ENCODE results near the gene DEF6.
A peak's percentile ranks its signal among the peaks of the same experiment; 100 is the strongest.
"Not testable (repeated sequence)": the region's sequence is repeated elsewhere in the genome, so short reads cannot be mapped to it uniquely, and the experiment has no call there.

DEF6 gene

DNA sequence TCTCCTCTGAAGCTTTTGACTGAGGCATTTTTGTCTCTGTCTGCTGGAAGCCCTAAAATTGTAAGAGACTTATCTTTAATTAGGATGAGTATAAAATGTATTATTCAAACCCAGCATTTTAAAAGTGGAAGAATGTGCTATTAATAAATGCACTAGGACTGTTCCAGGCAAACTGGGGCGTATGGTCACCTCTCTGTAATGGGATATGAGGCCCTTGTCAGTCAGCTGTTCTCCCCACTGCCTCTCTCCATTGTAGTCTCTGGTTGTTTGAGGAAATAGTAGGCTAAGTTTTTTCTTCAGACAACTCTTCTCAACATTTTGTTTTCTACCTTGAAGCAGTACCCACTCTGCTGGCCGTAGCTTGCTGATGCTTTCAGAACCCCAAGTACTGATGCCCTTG is 14.3 kb upstream of the DEF6 start:
- DNase-seq: no peak

DNA sequence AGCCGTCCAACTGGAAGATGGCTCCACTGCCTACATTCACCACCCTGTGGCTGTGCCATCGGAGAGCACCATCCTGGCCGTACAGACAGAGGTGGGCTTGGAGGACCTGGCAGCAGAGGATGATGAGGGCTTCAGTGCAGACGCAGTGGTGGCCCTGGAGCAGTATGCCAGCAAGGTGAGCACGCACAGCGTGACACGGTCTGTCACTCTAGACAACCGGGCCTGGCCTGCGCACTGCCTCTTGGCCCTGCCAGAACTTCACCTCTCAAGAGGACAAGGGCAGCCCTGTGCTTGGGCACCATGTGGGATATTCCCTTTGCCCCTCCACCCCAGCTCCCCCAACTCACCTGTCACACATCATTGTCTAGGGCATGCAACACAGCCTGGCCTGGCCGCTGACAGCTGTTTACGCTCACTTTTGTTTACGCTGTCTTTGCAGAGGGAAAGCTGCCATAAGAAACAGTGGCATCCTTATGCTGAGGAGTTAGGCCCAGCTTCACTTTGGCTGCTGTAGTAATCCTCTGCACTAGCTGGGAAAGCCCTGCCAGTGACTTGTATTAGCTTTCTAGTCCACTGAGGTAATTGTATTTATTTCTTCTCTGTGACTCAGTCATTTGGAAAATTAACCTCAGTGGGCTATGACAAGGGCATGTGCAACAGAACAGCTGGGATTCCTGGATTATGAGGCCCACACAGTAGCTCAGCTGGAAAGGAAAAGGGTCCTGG is 9.8 kb upstream of the DEF6 start:
- no peak for DNase-seq

DNA sequence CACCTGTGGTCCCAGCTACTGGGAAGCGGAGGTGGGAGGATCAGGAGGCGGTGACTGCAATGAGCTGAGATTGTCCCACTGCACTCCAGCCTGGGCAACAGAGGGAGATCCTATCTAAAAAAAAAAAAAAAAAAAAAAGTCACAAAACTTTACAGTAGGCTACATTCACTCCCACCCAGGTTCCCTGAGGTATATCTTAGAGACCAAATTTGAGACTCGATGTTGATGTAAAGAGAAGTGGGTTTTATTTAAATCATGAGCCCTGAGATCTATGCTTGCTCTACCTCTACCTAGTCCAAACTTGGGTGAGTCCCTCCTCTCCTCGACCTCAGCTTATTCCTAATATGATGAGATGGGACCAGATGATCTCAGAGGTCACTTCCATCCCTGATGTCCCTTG is 8.8 kb upstream of the DEF6 start:
- no peak for DNase-seq

DNA sequence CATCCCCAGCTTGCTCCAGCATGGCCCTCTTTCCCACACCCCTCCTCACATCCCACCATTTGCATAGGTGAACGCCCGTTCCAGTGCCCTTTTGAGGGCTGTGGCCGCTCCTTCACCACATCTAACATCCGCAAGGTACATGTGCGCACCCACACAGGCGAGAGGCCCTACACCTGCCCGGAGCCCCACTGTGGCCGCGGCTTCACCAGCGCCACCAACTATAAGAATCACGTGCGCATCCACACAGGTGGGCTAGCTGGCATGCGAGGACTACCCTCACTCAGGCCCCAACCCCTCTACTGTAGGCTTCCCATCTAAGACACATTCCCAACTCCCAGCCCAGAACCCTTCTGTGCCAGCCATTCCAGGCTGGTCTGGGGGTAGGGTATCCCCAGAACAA is 6.1 kb upstream of the DEF6 start:
- no peak for DNase-seq

DNA sequence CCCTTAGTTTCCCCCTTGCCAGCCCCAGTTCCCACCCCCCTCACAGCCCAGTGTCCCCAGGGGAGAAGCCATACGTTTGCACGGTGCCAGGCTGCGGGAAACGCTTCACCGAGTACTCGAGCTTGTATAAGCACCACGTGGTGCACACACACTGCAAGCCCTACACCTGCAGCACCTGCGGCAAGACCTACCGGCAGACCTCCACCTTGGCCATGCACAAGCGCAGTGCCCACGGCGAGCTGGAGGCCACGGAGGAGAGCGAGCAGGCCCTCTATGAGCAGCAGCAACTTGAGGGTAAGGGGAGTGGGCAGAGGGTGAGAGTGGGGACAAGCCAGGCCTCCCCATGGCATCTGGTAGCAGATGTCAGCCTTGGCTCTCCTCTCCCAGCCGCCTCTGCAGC is 5.1 kb upstream of the DEF6 start:
- DNase-seq: no peak

DNA sequence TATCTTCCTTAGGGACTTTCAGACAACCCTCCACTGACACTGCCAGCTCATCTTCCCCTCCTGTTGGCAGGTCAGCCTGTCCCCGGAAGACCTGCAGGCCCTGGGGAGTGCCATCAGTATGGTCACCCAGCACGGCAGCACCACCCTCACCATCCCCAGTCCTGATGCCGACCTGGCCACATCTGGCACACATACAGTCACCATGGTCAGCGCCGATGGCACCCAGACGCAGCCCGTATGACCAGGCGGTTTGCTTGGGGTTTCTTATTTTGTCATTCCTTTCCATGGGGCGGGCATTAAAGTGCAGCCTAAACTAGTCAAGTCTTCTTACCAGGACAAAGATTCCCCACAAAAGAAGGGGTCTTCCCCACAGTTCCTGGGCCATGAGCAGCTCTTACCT is 3.9 kb upstream of the DEF6 start:
- DNase-seq: no peak

DNA sequence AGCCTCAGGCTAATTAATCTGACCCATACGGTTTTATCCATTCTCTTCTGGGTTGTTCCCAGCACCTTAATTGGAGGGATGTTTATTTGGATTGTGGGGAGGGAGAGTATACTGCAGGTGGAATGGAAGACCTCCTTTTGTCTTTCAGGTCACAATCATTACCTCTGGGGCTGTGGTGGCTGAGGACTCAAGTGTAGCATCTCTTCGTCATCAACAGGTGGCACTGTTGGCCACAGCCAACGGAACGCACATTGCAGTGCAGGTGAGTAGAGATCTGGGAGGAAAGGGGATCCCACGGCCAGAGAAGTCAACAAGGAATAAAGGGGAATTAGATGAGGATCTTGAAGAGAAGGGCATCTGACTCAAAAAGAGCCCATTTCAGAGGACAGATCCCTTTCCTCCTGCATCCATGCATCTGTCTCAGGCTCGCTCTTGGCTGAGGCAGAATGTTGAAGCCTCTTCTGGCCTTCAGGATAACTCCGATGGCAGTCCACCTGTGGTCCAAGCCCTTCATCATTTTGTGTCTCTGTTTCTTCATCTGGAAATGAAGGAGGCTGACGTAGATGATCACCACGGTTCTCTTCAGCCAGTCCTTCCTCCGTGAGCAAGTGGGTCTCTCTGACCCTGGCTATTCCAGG is 3.2 kb upstream of the DEF6 start:
- DNase-seq: peak; percentile 43

DNA sequence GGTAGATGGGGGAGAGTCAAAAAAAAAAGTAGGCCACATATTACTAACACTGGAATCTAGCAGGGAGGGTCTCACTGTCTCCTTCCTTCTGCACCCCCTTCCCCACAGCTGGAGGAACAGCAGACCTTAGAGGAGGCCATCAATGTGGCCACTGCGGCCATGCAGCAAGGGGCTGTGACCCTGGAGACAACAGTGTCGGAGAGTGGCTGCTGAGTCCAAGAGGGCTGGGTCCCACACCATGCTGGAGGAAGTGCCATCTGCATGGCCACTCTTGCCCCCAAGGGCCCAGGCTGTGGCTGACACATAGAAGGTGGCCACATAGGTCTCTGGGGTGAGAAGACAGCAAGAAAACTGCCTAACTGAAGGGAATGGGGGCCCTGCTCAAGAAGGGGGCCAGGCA is 2.6 kb upstream of the DEF6 start:
- no peak for DNase-seq

DNA sequence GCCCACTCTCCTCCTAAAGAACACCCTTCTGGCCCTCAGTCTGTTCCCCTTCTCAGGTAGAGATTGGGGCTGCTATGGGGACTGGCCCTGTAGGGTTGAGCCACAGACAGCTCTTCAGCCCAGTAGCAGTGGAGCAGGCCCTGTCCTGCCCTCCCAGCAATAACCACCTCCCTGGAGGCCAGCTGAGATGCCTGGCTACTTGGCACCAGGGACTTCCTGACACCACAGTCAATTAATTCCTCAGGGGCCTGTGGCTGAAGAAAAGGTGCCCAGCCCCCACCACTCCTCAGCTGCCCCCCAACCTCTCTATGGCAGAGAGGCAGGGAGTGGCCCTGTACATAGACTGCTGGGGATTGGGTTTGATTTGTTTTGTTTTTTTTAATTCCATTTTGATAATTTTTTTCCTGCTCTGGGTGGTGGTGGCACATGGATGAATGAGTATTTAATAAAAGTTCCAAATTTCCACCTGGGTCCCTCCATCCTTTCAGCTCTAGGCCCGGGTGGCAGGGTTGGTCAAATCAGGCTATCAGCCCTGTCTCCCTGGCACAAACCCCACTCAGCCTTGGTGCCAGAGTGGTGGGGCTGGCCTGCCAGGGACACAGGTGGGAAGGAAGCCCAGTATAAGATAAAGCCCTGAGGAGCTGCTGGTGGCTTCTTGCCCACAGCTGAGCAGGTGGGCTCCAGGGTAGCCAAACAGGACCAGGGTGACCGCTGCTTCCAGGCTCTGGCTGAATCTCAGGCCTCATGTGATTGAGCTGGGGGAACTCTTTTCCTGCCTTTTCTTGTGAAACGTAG is 1.9 kb upstream of the DEF6 start:
- no peak for DNase-seq

DNA sequence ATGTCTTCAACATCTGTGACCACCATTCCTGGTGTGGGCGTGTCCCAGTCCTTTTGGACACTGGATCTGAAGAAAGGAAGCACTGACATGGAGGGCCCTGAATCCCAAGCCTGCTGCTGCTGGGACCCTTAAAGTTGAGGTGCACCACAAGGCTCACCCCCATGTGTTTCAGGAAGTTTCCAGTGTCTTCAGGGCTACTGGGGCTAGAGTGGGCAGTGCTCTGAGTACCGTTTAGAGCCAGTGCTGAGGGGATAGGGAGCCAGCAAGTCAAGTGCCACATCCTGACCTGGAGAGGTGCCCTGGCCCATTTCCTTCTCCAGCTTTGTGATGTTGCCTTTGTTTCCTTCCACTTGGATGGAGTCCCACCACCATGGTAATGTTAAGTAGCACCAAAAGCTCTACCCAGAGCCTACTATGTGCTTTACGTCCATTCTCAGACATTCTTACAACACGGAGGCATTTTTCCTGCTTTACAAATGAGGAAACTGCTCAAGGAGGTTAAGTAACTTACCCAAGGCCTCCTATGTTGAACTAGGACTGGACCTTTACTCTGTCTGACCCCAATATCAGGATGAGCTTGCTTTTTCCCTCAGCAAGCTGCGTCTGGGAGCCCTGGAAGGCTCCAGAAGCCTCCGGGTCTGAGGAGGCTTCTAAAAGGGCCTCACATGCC is 552 bp upstream of the DEF6 start:
- no peak for DNase-seq

DNA sequence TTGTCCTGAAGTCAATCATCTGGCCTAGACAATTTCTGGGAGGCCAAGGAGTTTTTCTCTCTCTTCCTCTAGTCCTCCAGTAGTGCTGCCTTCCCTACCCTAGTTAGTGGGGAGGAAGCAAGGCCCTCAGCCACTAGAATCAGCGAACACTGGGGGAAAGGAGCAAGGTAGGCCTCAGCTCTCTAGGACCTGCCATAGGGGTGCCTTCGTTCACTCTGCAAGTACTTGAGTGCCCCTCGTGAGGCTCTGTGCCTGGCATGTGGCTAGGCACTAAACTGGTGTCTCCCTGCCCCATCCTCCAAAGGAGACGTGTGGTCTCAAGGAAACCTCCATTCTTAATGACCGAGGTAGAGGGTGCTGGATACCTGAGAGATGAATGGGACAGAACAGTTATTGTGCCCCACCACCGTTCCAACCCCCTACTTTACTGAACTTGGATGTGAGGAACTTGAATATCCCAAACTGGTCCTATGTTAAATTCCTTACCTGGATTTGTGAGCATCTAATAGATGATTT is 1.1 kb downstream of the DEF6 start:
- DNase-seq: no peak

DNA sequence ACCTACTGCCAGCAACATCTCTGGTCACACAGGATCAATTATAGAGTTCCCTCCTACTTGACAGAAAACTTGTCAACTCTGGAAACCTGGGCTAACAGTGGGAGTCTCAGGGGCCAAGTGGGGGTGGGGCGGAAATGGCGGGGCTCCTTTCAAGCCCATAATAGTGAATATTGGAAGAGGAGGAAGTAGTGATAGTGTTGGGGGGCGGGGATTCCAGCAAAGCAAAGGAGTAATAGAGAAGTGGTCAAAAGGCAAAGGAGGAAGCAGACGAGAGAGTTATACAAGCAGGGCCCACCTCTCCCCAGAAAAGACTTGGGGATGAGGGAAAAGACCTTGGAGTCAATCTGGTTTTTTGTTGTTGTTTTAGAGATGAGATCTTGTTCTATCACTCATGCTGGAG is 2.1 kb downstream of the DEF6 start:
- DNase-seq: no peak

DNA sequence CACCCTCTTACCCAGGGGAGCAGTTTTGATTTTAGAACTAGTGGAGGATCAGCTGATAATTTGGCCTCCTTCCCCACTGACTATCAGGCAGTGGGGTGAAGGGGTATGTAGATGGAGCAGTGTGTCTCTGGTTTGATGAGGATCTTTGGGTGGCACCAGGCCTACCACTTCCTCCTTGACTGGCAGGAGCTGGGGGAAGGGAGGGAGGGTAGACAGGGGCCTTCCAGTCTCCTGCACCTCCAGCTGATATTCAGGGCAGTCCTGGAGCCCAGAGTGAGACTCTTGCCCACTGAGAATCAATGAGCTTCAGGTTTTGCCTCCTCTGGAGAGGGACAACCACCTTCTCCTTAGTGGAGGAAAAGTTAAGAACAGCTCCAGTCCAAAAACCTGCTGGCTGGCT is 3.2 kb downstream of the DEF6 start:
- DNase-seq: no peak

DNA sequence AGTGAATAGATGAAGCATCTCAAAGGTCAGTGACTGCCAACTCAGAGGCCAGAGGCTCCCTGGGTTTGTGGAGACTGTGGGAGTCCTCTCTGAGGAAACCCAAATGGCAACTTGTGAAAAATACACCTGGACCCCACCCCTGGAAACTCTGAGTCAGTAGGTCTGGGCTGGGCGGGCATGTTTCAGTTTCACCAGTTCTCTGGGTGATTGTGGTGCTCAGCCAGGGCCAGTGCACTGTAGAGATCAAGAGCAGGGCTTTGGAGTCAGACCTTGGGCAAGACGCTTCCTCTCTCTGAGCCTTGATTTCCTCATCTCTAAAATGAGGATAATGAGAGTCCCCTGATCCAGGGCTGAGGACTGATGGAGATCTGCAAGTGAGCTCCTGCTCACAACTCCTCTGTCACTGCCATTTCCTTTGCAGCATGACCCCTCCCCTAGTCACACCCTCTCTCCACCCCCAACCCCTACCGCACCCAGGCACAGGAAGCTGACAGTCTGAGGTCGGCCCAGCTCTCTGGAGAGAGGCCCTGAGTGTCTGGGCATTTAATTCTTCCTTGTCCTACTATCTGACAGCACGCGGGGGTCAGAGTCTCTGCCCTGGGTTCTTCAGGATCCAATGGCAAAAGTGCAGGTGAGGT is 5.1 kb downstream of the DEF6 start:
- DNase-seq: peak; percentile 81

DNA sequence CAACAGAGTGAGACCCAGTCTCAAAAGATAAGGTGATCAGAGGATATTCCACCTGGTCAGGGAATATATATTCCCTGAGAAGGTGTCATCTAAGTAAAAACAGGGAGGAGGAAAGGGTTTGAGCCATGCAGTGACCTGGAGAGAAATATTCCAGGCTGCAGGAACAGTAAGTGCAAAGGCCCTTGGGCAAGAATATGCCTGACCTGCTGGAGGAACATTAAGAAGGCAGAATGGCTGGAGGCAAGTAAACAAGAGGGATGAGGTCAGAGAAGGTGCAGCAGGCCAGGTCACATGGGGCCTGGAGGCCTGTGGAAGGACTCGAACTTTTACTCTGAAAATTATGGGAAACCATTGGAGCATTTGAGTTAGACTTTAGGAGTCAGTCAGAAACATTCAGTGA is 6.7 kb downstream of the DEF6 start:
- DNase-seq: no peak

DNA sequence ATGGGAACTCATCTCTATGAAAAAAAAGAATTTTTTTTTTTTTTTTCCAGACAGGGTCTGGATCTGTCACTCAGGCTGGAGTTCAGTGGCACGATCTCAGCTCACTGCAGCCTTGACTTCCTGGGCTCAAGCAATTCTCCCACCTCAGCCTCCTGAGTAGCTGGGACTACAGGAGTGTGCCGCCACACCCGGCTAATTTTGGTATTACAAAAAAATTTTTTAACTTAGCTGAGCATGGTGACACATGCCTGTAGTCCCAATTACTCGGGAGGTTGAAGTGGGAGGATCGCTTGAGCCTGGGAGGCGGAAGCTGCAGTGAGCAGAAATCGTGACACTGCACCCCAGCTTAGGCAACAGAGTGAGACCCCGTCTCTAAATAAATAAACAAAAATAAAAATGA is 7.5 kb downstream of the DEF6 start:
- no peak for DNase-seq

DNA sequence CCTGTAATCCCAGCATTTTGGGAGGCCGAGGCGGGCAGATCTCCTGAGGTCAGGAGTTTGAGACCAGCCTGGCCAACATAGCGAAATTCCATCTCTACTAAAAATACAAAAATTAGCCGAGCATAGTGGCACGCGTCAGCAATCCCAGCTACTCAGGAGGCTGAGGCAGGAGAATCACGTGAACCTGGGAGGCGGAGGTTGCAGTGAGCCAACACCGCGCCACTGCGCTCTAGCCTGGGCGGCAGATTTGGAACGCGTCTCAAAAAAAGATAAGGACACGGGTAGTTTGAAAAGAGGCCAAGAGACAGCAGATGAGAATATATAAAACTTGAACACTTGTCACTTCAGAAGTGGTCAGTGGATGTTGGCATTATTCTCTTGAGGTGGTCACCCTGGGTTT is 9.5 kb downstream of the DEF6 start:
- not testable (repeated sequence) for DNase-seq

DNA sequence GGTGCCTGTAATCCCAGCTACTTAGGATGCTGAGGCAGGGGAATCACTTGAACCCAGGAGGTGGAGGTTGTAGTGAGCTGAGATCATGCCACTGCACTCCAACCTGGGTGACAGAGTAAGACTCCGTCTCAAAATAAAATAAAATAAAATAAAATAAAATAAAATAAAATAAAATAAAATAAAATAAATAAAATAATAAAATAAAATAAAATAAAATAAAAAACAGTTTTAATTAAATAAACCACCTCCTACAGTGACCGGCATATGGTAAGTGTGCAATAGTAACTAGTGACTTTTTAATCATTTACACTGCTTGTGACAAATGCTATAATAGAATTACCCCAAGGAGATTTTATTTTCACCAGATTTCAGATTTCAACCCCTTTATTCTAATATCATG is 10.9 kb downstream of the DEF6 start:
- DNase-seq: not testable (repeated sequence)

DNA sequence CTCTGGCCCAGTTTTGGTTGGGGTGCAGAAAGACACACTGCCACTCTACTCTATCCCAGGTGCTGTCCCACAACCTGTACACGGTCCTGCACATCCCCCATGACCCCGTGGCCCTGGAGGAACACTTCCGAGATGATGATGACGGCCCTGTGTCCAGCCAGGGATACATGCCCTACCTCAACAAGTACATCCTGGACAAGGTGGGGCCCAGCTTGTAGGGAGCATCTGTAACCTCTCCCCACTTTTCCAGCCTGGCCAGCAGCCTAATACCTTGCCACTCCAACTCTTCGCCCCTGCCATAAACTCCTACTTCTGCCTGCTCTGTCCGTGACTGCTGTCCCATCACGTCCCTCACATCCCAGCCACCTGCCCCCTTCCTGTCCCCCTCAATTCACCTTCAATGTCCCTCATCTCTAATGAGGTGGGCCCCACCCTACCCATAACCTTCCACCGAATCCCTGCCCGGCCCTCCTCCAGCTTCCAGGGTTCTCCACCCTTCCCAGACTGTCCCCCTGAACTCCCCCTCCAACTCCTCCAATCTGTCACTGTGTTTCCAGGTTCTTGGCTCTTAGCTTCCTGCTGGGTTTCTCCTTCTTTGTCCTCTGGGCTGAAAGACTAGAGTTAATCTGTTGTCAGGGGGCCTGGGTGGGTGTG is 12.1 kb downstream of the DEF6 start:
- DNase-seq: no peak

DNA sequence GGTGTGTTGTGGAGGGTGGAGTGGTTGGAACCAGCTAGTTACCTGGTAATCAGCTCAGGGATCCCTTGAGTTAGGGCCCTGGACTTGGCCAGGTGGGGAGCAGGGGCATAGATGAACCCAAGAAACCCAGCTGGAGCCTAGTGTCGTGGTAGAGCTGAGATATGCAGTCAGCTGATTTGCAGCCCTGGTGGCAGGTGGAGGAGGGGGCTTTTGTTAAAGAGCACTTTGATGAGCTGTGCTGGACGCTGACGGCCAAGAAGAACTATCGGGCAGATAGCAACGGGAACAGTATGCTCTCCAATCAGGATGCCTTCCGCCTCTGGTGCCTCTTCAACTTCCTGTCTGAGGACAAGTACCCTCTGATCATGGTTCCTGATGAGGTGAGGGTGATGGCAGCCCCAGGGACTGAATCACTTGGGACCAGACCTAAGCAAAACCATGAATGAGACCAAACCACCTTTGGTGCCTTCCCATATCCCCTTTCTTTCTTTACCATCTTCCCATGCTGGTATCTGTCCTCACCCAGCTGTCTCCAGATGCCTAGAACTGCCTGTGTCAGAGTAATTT is 12.7 kb downstream of the DEF6 start:
- DNase-seq: no peak

DNA sequence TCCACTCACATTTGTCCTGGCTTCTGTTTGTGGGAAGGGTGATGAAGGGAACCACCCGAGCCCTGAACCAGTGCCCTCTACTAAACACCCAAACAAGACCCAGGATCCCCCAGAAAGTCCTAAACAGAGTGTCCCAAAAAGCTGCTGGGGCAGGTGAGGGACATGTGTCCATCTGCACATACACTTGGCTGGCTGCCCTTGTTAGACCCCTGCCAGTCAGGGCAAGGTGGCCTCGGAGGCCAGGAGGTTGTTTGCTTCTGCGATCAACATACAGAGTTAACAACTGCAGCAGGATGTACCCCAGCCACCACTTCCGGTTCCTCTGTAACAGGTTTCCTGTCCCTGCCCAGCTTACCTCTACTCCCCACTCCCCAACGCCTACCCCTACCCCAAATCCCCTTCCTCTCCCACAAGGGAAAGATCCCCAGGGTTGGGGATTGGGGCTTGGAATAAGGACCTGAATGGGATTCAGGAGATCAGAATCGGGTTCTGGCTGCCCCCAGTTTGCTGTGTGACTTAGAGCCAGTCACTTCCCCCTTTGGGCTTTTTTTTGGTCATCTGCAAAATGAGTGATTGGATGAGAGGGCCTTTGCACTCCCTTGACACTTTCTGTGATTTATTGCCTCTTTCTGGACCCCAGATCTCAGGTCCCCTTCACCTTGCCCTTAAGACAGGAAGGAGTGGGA is 13.9 kb downstream of the DEF6 start:
- peak; percentile 44 for DNase-seq
